Fibroblast of pulmonary artery (primary cell): ENCODE measurements around the gene NR2F6.

ENCODE experiments used
- DNase-seq: peaks from one replicate; pipeline ENCODE4 v3.0.0-alpha.2; 2010; ENCODE audit warnings: low read depth
- H3K4me3 ChIP-seq: replicated peaks from 2 replicates; pipeline ENCODE4 v1.5.1; 2011; ENCODE audit warnings: low read depth, mild to moderate bottlenecking, control low read depth, low read length, moderate library complexity
- TF ChIP-seq, protein P1 (sequence below): IDR thresholded peaks from 2 replicates; pipeline ENCODE4 v1.5.1; 2011; ENCODE audit warnings: mild to moderate bottlenecking, control low read depth, low read length, inconsistent platforms; ENCODE audit errors: missing control alignments

NR2F6 gene

DNA sequence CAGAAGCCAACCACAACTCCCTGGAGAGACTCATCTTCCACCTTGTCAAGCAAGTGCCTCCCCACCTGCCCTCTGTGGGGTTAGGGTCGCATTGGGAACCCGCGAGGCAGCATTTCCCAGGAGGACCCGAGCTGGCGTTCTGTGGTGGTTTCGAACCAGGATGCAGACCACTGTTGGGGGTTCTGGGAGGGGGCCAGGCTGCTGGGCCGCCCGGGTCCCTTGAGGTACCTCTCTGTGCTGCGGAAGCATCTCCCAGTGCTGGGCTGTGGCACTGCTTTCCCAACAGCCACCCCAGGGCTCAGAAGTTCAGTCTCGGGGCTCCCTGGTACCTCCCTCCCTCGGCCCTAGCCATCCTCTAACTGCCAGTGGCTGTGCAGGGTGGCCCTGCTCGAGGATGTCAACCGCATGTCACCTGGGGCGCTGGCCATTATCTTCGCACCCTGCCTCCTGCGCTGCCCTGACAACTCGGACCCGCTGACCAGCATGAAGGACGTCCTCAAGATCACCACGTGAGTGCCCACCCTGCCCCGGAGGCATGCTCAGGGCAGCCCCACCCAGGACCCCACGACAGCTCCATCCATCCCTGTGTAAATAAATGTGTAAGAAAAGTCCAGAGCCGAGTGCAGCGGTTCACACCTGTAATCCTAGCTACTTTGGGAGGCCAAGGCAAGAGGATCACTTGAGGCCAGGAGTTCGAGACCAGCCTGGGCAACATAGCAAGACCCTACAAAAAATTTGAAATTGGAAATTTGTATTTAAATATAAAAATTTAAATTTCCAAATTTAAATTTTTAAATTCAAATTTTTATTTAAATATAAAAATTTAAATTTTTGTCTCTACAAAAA is 38.8 kb downstream of the NR2F6 start:
- no peak for DNase-seq
- H3K4me3 ChIP-seq = no peak overlapping the region
- TF ChIP-seq, protein P1, sequence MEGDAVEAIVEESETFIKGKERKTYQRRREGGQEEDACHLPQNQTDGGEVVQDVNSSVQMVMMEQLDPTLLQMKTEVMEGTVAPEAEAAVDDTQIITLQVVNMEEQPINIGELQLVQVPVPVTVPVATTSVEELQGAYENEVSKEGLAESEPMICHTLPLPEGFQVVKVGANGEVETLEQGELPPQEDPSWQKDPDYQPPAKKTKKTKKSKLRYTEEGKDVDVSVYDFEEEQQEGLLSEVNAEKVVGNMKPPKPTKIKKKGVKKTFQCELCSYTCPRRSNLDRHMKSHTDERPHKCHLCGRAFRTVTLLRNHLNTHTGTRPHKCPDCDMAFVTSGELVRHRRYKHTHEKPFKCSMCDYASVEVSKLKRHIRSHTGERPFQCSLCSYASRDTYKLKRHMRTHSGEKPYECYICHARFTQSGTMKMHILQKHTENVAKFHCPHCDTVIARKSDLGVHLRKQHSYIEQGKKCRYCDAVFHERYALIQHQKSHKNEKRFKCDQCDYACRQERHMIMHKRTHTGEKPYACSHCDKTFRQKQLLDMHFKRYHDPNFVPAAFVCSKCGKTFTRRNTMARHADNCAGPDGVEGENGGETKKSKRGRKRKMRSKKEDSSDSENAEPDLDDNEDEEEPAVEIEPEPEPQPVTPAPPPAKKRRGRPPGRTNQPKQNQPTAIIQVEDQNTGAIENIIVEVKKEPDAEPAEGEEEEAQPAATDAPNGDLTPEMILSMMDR = no peak

DNA sequence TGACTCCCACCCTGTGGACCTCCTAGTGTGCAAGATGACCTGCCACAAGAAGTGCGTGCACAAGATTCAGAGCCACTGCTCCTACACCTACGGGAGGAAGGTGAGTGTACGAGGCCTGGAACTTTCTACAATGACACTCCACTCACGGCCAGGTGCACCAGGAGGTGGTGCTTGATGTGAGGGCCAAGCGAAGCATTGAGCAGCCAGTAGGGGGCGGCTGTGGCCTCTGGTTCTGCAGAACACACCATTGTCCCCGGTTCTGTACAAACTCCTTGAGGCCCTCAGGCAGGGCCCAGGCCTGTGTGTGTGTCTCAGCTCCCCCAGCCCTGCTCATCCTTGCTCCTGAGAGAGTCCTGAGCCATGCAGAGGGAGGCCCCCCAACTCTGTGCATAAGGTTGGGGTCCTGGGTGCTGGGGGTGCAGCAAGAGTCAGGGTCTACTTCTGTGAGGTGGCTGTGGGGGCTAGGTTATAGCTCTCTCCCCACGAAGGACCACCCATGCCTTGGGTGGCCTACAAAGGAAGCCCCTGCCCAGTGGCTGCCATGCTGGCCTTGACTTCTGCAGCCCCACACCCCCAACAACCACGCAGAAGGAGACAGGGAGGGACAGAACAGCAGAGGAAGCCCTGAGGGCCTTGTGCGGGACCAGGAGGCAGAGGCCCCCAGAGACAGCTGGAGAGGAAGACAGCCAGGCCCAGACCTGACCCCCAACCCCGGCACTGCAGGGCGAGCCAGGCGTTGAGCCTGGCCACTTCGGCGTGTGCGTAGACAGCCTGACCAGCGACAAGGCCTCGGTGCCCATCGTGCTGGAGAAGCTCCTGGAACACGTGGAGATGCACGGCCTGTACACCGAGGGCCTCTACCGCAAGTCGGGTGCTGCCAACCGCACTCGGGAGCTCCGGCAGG is 40.2 kb downstream of the NR2F6 start:
- TF ChIP-seq, protein P1 = peak; percentile 77
- DNase-seq = peak; percentile 75
- no peak overlapping the region for H3K4me3 ChIP-seq

DNA sequence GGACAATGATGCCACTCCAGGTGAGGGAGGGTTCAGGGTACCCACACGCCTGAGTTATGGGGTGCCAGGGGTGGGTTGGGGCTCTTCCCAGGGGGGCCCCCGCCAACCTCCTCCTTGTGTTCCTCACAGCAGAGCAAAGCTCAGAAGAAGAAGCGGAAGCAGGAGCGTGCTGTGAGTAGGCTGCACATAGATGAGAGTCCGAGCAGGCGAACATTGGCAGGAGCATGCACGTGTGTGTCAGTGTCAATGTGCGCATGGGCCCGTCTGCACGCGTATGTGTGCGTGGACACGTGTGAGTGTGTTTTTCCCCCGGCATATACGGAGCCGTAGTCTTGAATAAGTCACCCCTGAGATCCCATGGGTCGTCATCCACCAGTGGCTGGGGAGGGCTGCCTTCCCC is 43.0 kb downstream of the NR2F6 start:
- DNase-seq = no peak
- TF ChIP-seq, protein P1 = no peak
- H3K4me3 ChIP-seq = no peak overlapping the region

DNA sequence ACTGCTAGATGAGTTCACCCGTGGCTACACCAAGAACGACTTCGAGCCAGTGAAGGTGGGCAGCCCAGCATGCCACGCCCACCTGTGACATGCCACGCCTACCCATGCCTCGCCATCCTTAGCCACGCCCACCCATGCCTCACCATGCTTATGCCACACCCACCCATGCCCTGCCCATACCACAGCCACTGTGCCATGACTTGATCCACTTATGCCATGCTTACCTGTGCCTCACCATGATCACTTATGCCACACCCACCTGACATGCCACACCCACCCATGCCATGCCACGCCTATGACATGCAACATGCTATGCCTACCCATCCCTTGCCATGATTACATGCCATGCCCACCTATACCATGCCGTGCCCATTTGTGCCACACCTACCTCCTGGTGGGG is 43.5 kb downstream of the NR2F6 start:
- no peak overlapping the region for H3K4me3 ChIP-seq
- TF ChIP-seq, protein P1 = no peak
- DNase-seq = no peak

DNA sequence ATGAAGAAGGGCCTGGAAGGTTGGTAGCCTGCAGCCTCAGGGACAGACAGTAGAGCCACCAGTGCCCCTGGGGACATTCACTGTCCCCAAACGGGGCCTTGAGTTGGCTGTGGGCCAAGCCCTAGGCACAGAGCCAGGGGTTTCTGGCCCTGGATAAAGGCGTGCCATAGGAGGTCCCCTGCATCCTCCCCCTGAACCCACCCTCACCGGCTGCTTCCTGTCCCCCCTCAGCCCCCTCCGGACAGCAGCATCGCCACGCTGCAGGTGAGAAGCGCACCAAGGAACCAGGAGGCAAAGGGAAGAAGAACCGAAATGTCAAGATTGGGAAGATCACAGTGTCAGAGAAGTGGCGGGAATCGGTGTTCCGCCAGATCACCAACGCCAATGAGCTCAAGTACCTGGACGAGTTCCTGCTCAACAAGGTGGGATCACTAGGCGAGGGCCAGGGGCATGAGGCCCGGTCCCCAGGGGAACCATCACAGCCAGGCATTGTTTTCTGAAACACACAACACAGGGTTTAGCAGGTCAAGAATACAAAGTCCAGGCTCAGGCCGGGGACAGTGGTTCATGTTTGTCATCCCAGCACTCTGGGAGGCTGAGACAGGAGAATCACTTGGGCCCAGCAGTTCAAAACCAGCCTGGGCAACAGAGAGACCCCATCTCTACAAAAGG is 45.2 kb downstream of the NR2F6 start:
- H3K4me3 ChIP-seq = no peak overlapping the region
- no peak for DNase-seq
- TF ChIP-seq, protein P1 = no peak

DNA sequence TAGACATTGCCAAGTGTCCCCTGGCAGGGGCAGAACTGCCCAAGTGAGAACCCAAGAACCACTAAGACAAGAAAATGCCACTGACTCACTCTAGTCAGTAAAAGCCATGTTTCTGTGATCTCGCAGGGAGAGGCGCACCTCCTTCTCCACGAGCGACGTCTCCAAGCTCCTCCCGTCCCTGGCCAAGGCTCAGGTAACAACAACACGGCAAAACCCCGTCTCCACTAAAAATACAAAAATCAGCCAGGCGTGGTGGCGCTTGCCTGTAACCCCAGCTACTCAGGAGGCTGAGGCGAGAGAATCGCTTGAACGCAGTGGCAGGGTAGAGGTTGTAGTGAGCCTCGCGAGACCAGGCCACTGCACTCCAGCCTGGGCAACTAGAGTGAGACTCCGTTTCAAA is 48.1 kb downstream of the NR2F6 start:
- TF ChIP-seq, protein P1 = no peak
- no peak overlapping the region for H3K4me3 ChIP-seq
- no peak for DNase-seq
